ENCODE results near the gene DDX42.
A peak's percentile ranks its signal among the peaks of the same experiment; 100 is the strongest.

DDX42 gene

GRCh38 chr17:63774141-63774968, at the start of gene DDX42:
Gene DDX42, plus strand, starts transcription at chr17:63774170. Its CDS starts 12,880 bp downstream, at chr17:63787050.
- TF ChIP-seq, protein P1, sequence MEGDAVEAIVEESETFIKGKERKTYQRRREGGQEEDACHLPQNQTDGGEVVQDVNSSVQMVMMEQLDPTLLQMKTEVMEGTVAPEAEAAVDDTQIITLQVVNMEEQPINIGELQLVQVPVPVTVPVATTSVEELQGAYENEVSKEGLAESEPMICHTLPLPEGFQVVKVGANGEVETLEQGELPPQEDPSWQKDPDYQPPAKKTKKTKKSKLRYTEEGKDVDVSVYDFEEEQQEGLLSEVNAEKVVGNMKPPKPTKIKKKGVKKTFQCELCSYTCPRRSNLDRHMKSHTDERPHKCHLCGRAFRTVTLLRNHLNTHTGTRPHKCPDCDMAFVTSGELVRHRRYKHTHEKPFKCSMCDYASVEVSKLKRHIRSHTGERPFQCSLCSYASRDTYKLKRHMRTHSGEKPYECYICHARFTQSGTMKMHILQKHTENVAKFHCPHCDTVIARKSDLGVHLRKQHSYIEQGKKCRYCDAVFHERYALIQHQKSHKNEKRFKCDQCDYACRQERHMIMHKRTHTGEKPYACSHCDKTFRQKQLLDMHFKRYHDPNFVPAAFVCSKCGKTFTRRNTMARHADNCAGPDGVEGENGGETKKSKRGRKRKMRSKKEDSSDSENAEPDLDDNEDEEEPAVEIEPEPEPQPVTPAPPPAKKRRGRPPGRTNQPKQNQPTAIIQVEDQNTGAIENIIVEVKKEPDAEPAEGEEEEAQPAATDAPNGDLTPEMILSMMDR (IDR thresholded peaks at IDR 0.05; ENCODE audit: insufficient read depth, low read depth, low read length, missing control alignments) = no peak
- peak within 1 kb of the TSS; percentile 98 for H3K4me3 ChIP-seq (ENCODE audit: low read depth, low read length)
- DNase-seq (ENCODE audit: low read depth) = no peak

DNA sequence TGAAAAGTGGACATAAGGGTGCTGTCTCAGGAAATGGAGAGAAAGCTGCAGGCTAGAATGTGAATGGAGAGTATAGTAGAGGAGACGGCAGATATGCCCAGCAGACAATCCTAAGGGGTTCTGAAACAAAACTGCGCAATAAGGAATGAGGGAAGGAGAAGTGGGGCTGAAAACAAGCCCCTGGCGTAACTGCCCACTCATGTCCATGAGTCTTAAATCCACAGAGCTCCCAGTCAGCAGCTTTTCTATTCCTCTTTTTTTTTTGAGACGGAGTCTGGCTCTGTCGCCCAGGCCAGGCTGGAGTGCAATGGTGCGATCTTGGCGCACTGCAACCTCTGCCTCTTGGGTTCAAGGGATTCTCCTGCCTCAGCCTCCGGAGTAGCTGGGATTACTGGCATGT, 38.3 kb upstream of the DDX42 start:
- no peak overlapping the region for H3K4me3 ChIP-seq (ENCODE audit: low read depth, low read length)
- TF ChIP-seq, protein P1 (IDR thresholded peaks at IDR 0.05; ENCODE audit: insufficient read depth, low read depth, low read length, missing control alignments) = no peak
- DNase-seq (ENCODE audit: low read depth) = no peak

GRCh38 chr17:63740464-63741142, 33.4 kb upstream of the DDX42 start:
- DNase-seq (ENCODE audit: low read depth) = peak; percentile 5
- H3K4me3 ChIP-seq (ENCODE audit: low read depth, low read length) = peak overlapping the region; percentile 95
- TF ChIP-seq, protein P1 (IDR thresholded peaks at IDR 0.05; ENCODE audit: insufficient read depth, low read depth, low read length, missing control alignments) = no peak

- TF ChIP-seq, protein P1 (IDR thresholded peaks at IDR 0.05; ENCODE audit: insufficient read depth, low read depth, low read length, missing control alignments) = no peak
- H3K4me3 ChIP-seq (ENCODE audit: low read depth, low read length) = peak overlapping the region; percentile 95
- DNase-seq (ENCODE audit: low read depth) = no peak
Observed at GRCh38 chr17:63741143-63741407, 32.9 kb upstream of the DDX42 start.

DNA sequence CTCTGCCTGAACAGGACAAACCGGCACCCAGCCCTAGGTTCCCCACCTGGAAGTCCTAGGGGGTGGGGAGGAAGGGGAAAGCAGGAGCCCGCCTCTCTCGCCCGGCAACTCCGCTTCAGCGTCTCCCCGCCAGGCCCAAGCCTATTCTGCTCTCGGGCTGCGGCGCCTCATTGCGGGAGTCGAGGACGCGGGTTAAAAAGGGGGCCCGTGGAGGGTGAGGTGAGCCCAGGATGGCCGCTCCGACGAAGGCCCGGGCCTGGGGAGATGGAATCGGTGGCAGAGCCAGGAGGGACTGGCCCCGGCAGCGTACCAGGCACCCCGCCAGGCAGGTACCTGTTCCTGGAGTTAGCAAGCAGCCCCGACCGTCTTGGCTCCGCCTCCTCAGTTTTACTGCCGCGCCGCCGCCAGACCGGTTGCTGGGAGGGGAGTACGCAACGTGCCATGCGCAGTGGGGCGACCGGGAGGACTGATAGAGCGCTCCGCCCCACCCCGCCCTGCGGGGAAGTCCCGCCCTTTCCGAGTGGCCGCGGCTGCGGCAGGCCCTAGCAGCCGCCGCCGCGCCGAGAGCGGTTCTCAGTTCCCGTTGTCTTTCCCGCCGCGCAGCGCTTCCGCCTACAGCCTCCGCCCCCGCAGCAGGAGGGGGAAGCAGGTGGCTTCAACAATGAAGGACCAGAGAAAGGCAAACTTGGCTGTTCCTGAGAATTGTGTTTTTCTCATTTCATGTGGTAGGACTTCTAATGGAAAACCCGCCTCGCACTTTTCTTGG, 32.4 kb upstream of the DDX42 start, which contains the start of gene STRADA:
TSS of gene STRADA (minus strand) at position 392 of the 766 bp plus-strand sequence. CDS start 13,430 bp downstream, outside the sequence.
- peak within 1 kb of the TSS; percentile 95 for H3K4me3 ChIP-seq (ENCODE audit: low read depth, low read length)
- peak; percentile 99 for DNase-seq (ENCODE audit: low read depth)
- TF ChIP-seq, protein P1 (IDR thresholded peaks at IDR 0.05; ENCODE audit: insufficient read depth, low read depth, low read length, missing control alignments) = no peak

DNA sequence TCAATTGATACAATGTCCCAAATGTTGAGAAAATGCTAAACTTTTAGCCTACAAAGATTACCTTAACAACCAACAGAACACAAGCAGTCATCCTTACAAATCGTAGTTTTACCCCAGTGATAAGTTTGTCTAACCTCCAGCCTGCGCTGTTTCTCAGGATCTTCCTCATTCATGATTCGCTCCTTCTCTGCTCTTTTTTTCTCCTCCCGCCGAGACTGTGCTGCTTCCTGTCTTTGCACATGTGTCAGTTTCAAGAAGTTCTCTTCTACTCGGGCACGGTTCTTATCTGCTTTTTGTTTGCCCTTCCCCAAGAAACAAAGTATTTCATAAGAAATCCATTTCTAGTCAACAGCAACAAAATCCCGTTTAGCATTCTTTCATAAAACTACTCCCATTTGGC, 22.2 kb upstream of the DDX42 start:
- no peak for DNase-seq (ENCODE audit: low read depth)
- TF ChIP-seq, protein P1 (IDR thresholded peaks at IDR 0.05; ENCODE audit: insufficient read depth, low read depth, low read length, missing control alignments) = no peak
- H3K4me3 ChIP-seq (ENCODE audit: low read depth, low read length) = no peak overlapping the region

Measured in GM12865 (cell line).